Astrocyte (in vitro differentiated cells and primary cell): ENCODE results near the gene TMUB2. TPM values are rescaled to one million over a fixed set of nuclear protein-coding genes. Genes with fewer than 3 reads are reported as not detected.

Experiments used
- DNase-seq: peaks from one replicate; pipeline ENCODE4 v3.0.0-alpha.2; 2010; ENCODE audit warnings: low read depth
- FAIRE-seq: peaks from 2 replicates; lab custom pipeline; 2011; peaks lifted over from hg19 to GRCh38; lab: Jason Lieb, UNC
- H2AFZ ChIP-seq: 2 replicates; pipeline ENCODE4 v1.6.0; 2012; ENCODE audit warnings: low read depth, low read length, inconsistent platforms
- H3K27ac ChIP-seq: 2 replicates; pipeline ENCODE4 v1.5.1; 2011; ENCODE audit warnings: low read depth, low read length, inconsistent platforms
- H3K27me3 ChIP-seq: 2 replicates; pipeline ENCODE4 v1.6.0; 2011; ENCODE audit warnings: low read length, inconsistent platforms; ENCODE audit not compliant: insufficient read depth
- H3K36me3 ChIP-seq: 2 replicates; pipeline ENCODE4 v1.5.1; 2011; ENCODE audit warnings: low read length, inconsistent platforms; ENCODE audit not compliant: insufficient read depth
- H3K4me1 ChIP-seq: 2 replicates; pipeline ENCODE4 v1.5.1; 2011; ENCODE audit warnings: low read length, inconsistent platforms; ENCODE audit not compliant: insufficient read depth
- H3K4me2 ChIP-seq: 2 replicates; pipeline ENCODE4 v1.6.0; 2012; ENCODE audit warnings: low read length, inconsistent platforms
- H3K4me3 ChIP-seq: 2 replicates; pipeline ENCODE4 v1.5.1; 2011; ENCODE audit warnings: low read depth, mild to moderate bottlenecking, low read length, inconsistent platforms; ENCODE audit not compliant: insufficient read depth
- H3K79me2 ChIP-seq: 2 replicates; pipeline ENCODE4 v1.6.0; 2012; ENCODE audit warnings: mild to moderate bottlenecking, low read length, inconsistent platforms; ENCODE audit not compliant: insufficient read depth
- H3K9ac ChIP-seq: 2 replicates; pipeline ENCODE4 v1.6.0; 2012; ENCODE audit warnings: mild to moderate bottlenecking, low read length, inconsistent platforms
- H3K9me3 ChIP-seq: 2 replicates; pipeline ENCODE4 v1.5.1; 2012; ENCODE audit warnings: low read depth, mild to moderate bottlenecking, low read length, inconsistent platforms; ENCODE audit not compliant: insufficient read depth
- H4K20me1 ChIP-seq: 2 replicates; pipeline ENCODE4 v1.6.0; 2012; ENCODE audit warnings: low read length, inconsistent platforms; ENCODE audit not compliant: insufficient read depth
- H3K27ac Mint-ChIP-seq: one replicate; pipeline ENCODE4 v1.8.0; 2021; ENCODE audit warnings: mild to moderate bottlenecking, mixed read lengths; ENCODE audit not compliant: unreplicated experiment
- H3K27me3 Mint-ChIP-seq: one replicate; pipeline ENCODE4 v1.8.0; 2021; ENCODE audit warnings: low read depth, mixed read lengths; ENCODE audit not compliant: unreplicated experiment
- H3K36me3 Mint-ChIP-seq: one replicate; pipeline ENCODE4 v1.8.0; 2021; ENCODE audit warnings: low read depth, mixed read lengths; ENCODE audit not compliant: unreplicated experiment
- H3K4me1 Mint-ChIP-seq: one replicate; pipeline ENCODE4 v1.8.0; 2021; ENCODE audit warnings: low read depth, mixed read lengths; ENCODE audit not compliant: unreplicated experiment
- H3K4me3 Mint-ChIP-seq: one replicate; pipeline ENCODE4 v1.8.0; 2021; ENCODE audit warnings: mild to moderate bottlenecking, moderate library complexity, mixed read lengths; ENCODE audit not compliant: unreplicated experiment
- H3K9me3 Mint-ChIP-seq: one replicate; pipeline ENCODE4 v1.8.0; 2021; ENCODE audit warnings: mild to moderate bottlenecking, mixed read lengths; ENCODE audit not compliant: unreplicated experiment
- CTCF ChIP-seq: IDR thresholded peaks from 2 replicates; pipeline ENCODE4 v1.5.1; 2011; ENCODE audit warnings: low read depth, mild to moderate bottlenecking, inconsistent platforms, low read length, moderate library complexity; ENCODE audit not compliant: insufficient read depth
- EZH2 ChIP-seq: IDR thresholded peaks from 2 replicates; pipeline ENCODE4 v1.6.1; 2012; ENCODE audit warnings: mild to moderate bottlenecking, low read length, inconsistent platforms; ENCODE audit not compliant: insufficient read depth
- total RNA-seq: library from RNA; stranded (reverse); gene quantifications from 2 replicates; pipeline ENCODE4 v1.2.1, GENCODE V29; 2021

The TMUB2 gene
- total RNA-seq, 1 donor from 2014 or later = 28.8 TPM

DNA sequence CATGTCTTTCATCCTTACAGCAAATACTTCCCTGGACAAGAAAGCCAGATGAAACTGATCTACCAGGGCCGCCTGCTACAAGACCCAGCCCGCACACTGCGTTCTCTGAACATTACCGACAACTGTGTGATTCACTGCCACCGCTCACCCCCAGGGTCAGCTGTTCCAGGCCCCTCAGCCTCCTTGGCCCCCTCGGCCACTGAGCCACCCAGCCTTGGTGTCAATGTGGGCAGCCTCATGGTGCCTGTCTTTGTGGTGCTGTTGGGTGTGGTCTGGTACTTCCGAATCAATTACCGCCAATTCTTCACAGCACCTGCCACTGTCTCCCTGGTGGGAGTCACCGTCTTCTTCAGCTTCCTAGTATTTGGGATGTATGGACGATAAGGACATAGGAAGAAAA is 3.7 kb downstream of the TMUB2 start:
- H2AFZ ChIP-seq = no peak overlapping the region
- H3K27ac ChIP-seq = no peak overlapping the region
- H3K9ac ChIP-seq = no peak overlapping the region
- Mint-ChIP-seq H3K9me3 (no peaks in the 10 kb centered on the region), H3K27ac (no peak overlapping the region), H3K36me3 (peaks cover 10% of the 10 kb centered on the region), H3K4me1 (peaks cover 12% of the 10 kb centered on the region), H3K27me3 (no peaks in the 10 kb centered on the region), H3K4me3 (peak overlapping the region; percentile 50)
- H3K27me3 ChIP-seq = no peaks in the 10 kb centered on the region
- H3K36me3 ChIP-seq = peaks cover 22% of the 10 kb centered on the region
- peaks cover 35% of the 10 kb centered on the region for H3K79me2 ChIP-seq
- H3K4me1 ChIP-seq = peaks cover 10% of the 10 kb centered on the region
- FAIRE-seq = no peak
- peaks cover 13% of the 10 kb centered on the region for H4K20me1 ChIP-seq
- no peak for DNase-seq
- H3K4me3 ChIP-seq = no peak overlapping the region
- no peaks in the 10 kb centered on the region for H3K9me3 ChIP-seq
- TF ChIP-seq EZH2 (no peak), CTCF (no peak)
- no peak overlapping the region for H3K4me2 ChIP-seq

GRCh38 chr17:44191369-44191768 is 4.6 kb downstream of the TMUB2 start:
- Histone ChIP-seq H3K4me3 (no peak overlapping the region), H3K79me2 (peaks cover 30% of the 10 kb centered on the region), H2AFZ (no peak overlapping the region), H3K27me3 (no peaks in the 10 kb centered on the region), H4K20me1 (peaks cover 13% of the 10 kb centered on the region), H3K9me3 (no peaks in the 10 kb centered on the region), H3K36me3 (peaks cover 22% of the 10 kb centered on the region), H3K4me2 (no peak overlapping the region), H3K4me1 (peaks cover 8% of the 10 kb centered on the region), H3K27ac (no peak overlapping the region), H3K9ac (no peak overlapping the region)
- H3K4me3 Mint-ChIP-seq = no peak overlapping the region
- DNase-seq (no peak), FAIRE-seq (no peak)
- TF ChIP-seq EZH2 (no peak), CTCF (no peak)
- H3K4me1 Mint-ChIP-seq = peaks cover 12% of the 10 kb centered on the region
- no peaks in the 10 kb centered on the region for H3K9me3 Mint-ChIP-seq
- no peaks in the 10 kb centered on the region for H3K27me3 Mint-ChIP-seq
- H3K36me3 Mint-ChIP-seq = peaks cover 10% of the 10 kb centered on the region
- H3K27ac Mint-ChIP-seq = peak overlapping the region; percentile 66

DNA sequence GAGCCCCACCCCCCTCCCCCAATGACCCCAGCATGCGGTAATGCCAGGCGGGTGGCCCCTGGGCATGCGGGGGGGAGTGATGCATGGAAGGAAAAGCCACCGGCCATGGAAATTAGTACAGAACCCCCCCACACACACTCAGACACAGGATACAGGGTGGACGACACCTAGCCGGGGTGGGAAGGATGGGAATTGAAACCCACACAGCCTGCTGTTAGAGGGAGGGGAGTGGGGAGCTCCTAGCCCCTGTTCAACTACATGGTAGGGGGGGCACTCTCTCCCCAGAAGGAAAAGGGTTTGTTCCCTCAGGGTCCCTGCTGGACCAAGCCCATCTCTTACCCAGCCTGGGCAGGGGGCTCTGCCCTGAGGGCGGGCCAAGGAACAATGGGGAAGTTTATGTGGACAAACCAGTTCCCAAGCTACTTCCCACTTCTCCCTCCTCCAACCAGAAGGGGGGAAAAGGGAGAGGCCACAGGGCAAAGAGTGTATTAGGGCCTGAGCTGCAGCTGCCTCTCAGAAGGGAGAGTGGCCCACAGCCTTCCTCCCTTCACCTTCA is 5.2 kb downstream of the TMUB2 start:
- Histone ChIP-seq H3K79me2 (peaks cover 35% of the 10 kb centered on the region), H3K27ac (no peak overlapping the region), H3K4me1 (peaks cover 9% of the 10 kb centered on the region), H4K20me1 (peaks cover 13% of the 10 kb centered on the region), H3K4me3 (no peak overlapping the region), H2AFZ (no peak overlapping the region), H3K36me3 (peaks cover 26% of the 10 kb centered on the region), H3K9ac (no peak overlapping the region), H3K4me2 (no peak overlapping the region), H3K9me3 (no peaks in the 10 kb centered on the region), H3K27me3 (no peaks in the 10 kb centered on the region)
- Mint-ChIP-seq H3K4me1 (peaks cover 14% of the 10 kb centered on the region), H3K4me3 (no peak overlapping the region), H3K27me3 (no peaks in the 10 kb centered on the region), H3K9me3 (no peaks in the 10 kb centered on the region), H3K27ac (no peak overlapping the region), H3K36me3 (peaks cover 10% of the 10 kb centered on the region)
- DNase-seq (no peak), FAIRE-seq (no peak)
- TF ChIP-seq EZH2 (no peak), CTCF (no peak)
